Measurements from ENCODE around the gene PLEKHA7.

DNA sequence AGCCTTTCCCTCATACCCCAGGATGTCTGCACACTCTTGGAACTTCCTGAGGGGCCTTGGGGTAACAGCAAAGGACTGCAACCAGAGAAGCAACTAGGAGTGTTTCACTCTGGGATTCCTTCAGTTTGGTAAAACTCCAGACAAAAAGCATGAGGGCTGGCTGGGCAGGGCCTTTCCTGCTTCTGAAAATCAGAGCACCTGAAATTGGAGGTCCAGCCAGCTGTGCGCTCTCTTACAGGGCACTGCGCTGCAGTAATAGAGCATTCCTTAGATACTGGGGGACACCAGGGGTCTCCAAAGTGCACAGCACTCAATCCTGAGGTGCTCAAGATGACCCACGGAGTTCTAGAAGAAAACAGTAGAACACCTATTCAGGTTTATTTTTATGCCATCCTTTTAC is 49.7 kb downstream of the PLEKHA7 start:
- TF ChIP-seq, protein P1, sequence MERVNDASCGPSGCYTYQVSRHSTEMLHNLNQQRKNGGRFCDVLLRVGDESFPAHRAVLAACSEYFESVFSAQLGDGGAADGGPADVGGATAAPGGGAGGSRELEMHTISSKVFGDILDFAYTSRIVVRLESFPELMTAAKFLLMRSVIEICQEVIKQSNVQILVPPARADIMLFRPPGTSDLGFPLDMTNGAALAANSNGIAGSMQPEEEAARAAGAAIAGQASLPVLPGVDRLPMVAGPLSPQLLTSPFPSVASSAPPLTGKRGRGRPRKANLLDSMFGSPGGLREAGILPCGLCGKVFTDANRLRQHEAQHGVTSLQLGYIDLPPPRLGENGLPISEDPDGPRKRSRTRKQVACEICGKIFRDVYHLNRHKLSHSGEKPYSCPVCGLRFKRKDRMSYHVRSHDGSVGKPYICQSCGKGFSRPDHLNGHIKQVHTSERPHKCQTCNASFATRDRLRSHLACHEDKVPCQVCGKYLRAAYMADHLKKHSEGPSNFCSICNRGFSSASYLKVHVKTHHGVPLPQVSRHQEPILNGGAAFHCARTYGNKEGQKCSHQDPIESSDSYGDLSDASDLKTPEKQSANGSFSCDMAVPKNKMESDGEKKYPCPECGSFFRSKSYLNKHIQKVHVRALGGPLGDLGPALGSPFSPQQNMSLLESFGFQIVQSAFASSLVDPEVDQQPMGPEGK (CRISPR knock-in tag; IDR thresholded peaks at IDR 0.05; ENCODE audit: borderline replicate concordance): no peak
- TF ChIP-seq ZFP30 (CRISPR knock-in tag; IDR thresholded peaks at IDR 0.05) (no peak), ZNF8 (CRISPR knock-in tag; IDR thresholded peaks at IDR 0.05) (no peak), ISL1 (CRISPR knock-in tag; IDR thresholded peaks at IDR 0.05) (no peak), CSDC2 (CRISPR knock-in tag; IDR thresholded peaks at IDR 0.05) (no peak)
- TF ChIP-seq, protein P2, sequence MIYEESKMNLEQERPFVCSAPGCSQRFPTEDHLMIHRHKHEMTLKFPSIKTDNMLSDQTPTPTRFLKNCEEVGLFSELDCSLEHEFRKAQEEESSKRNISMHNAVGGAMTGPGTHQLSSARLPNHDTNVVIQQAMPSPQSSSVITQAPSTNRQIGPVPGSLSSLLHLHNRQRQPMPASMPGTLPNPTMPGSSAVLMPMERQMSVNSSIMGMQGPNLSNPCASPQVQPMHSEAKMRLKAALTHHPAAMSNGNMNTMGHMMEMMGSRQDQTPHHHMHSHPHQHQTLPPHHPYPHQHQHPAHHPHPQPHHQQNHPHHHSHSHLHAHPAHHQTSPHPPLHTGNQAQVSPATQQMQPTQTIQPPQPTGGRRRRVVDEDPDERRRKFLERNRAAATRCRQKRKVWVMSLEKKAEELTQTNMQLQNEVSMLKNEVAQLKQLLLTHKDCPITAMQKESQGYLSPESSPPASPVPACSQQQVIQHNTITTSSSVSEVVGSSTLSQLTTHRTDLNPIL (CRISPR knock-in tag; IDR thresholded peaks at IDR 0.05; ENCODE audit: low read depth): no peak
- TF ChIP-seq, protein P3, sequence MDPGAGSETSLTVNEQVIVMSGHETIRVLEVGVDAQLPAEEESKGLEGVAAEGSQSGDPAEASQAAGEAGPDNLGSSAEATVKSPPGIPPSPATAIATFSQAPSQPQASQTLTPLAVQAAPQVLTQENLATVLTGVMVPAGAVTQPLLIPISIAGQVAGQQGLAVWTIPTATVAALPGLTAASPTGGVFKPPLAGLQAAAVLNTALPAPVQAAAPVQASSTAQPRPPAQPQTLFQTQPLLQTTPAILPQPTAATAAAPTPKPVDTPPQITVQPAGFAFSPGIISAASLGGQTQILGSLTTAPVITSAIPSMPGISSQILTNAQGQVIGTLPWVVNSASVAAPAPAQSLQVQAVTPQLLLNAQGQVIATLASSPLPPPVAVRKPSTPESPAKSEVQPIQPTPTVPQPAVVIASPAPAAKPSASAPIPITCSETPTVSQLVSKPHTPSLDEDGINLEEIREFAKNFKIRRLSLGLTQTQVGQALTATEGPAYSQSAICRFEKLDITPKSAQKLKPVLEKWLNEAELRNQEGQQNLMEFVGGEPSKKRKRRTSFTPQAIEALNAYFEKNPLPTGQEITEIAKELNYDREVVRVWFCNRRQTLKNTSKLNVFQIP (CRISPR knock-in tag; IDR thresholded peaks at IDR 0.05; ENCODE audit: borderline replicate concordance, low read depth): no peak

All from SK-N-SH treated with all-trans-retinoic acid at 6 μM for 48 hours (cell line).